Motor neuron (in vitro differentiated cells): ENCODE measurements around the gene HADH. TPM values are rescaled to one million over a fixed set of nuclear protein-coding genes. Genes with fewer than 3 reads are reported as not detected.

ENCODE experiments used
- ATAC-seq, 8 experiments: fragments of 200-7000 bp; cut with Tn5 transposase; replicated peaks in 6 of 8; 2 replicates each; pipeline ENCODE4 v1.8.0; 2021; ENCODE audit warnings: mild to moderate bottlenecking in 8 of 8, moderate library complexity in 8 of 8
- H3K27ac ChIP-seq, 2 donors: fragments of 250-450 bp; sonication (Bioruptor Pico); 2 replicates each; pipeline ENCODE4 v1.9.0; 2021; ENCODE audit warnings: antibody characterized with exemption in 2 of 2, mild to moderate bottlenecking in 2 of 2, moderate library complexity in 1 of 2
- H3K4me1 ChIP-seq, 2 donors: fragments of 250-450 bp; sonication (Bioruptor Pico); replicated peaks in 1 of 2; 2 replicates each; pipeline ENCODE4 v1.6.1; 2021; ENCODE audit warnings: antibody characterized with exemption in 2 of 2, mild to moderate bottlenecking in 2 of 2, moderate library complexity in 1 of 2
- H3K4me3 ChIP-seq, 5 donors: fragments of 250-450 bp; sonication (Bioruptor Pico); 2 replicates each; pipeline ENCODE4 v1.9.0; 2021; ENCODE audit warnings: antibody characterized with exemption in 5 of 5, mild to moderate bottlenecking in 5 of 5, moderate library complexity in 4 of 5
- WGBS, 10 experiments: fragments of 450-650 bp; shearing (Covaris generic); methylation state at CpG; one replicate each; pipeline ENCODE4 v1.0.0; 2022; 5-methylcytosine and 5-hydroxymethylcytosine counted together
- in situ Hi-C, 9 experiments: fragments of 400-800 bp; cut with MboI; loops; one replicate each; pipeline ENCODE4 v1.15.0; 2021; ENCODE audit warnings: low sequenced_read_pairs in 9 of 9, low pct_unique_long_range_greater_than_20kb in 2 of 9; ENCODE audit not compliant: unreplicated experiment in 9 of 9
- total RNA-seq, 8 experiments: library from RNA; unstranded; fragments of 300-600 nt; gene quantifications; 2 replicates each; pipeline versions ENCODE4 v1.2.3 to v1.2.4, GENCODE V29; 2022

HADH gene
- total RNA-seq, 8 experiments from 2014 or later, result 7.0 to 49.2 (median 17.7) TPM

DNA sequence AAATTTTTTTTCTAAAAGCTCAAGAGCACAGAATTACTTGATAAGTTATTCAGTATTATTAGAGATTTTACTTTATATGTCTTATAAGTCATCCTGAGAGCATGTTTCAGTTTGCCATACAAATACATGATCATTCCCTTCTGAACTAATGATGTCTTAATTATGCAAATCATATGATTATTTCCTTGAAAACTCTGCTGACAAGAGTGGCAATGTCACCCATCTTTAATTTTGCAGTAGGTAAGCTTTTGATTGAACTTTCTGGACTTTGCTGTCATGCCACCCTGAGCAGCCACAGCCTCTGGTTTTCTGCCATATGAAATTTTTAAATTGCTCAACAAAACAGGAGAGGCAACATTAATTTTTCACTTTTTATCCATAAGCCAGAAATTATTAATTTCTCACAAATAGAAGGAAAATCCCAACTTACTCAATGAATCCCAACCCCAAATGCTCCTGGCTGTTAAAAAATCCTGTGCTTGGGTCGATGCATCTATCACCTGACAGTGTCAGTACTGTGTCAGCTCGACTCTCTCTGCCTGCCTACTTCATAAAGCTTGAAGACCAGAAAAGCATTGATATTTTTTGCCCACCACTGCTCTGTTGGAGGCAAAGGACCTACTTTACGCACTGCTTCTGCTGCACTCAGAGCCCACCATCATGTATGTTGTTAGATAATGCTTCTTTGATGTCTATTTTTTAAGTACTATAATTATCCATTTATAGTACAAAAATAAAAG lies 11.6 kb upstream of the HADH start:
- no peak overlapping the region for H3K27ac ChIP-seq

DNA sequence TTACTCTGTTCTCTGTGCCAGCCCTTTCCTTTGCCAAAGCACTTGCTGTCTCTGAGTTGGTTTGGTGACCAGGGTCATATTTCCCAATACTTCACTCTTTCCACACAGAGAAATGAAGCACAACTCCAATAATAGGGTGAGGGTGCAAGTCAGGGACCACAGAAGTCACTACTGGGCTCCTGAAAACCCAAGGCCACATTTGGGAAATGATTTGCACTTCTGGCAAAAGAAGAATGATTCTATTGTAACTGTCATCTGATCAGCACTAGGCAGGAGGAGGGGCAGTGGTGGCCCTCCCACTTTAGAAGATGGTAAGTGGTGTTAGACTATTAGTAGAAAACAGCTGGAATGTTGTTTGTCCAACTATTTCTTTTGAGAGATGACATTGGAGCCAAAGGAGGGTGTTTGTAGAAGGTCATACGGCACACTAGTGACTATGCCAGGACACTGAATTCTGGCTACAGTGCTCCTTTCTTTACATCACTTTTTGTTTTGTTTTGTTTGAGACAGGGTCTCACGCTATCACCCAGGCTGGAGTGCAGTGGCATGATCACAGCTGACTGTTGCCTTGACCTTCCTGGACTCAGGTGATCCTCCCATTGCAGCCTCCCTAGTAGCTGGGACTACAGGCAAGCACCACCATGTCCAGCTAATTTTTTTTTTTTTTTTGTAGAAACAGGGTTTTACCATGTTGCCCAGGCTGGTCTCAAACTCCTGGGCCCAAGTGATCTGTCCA lies 10.8 kb upstream of the HADH start:
- ATAC-seq, result no peak
- H3K4me3 ChIP-seq, result no peak overlapping the region
- in situ Hi-C loops, result no loop called here
- WGBS, 10 experiments, result 45 to 100% (median 75%) methylated on average over 1 to 2 of the region's 2 CpGs; no CpG with 5 or more reads in 4 of the 10 experiments
- no peak overlapping the region for H3K27ac ChIP-seq
- no peaks in the 10 kb centered on the region for H3K4me1 ChIP-seq

More for the DNA sequence above, 11.6 kb upstream of the HADH start:
- WGBS, 10 experiments, result 33 to 76% (median 55%) methylated on average over 1 to 3 of the region's 3 CpGs; no CpG with 5 or more reads in 4 of the 10 experiments
- in situ Hi-C loops, result no loop called here
- Histone ChIP-seq H3K4me3 (no peak overlapping the region), H3K4me1 (no peaks in the 10 kb centered on the region)
- no peak for ATAC-seq

DNA sequence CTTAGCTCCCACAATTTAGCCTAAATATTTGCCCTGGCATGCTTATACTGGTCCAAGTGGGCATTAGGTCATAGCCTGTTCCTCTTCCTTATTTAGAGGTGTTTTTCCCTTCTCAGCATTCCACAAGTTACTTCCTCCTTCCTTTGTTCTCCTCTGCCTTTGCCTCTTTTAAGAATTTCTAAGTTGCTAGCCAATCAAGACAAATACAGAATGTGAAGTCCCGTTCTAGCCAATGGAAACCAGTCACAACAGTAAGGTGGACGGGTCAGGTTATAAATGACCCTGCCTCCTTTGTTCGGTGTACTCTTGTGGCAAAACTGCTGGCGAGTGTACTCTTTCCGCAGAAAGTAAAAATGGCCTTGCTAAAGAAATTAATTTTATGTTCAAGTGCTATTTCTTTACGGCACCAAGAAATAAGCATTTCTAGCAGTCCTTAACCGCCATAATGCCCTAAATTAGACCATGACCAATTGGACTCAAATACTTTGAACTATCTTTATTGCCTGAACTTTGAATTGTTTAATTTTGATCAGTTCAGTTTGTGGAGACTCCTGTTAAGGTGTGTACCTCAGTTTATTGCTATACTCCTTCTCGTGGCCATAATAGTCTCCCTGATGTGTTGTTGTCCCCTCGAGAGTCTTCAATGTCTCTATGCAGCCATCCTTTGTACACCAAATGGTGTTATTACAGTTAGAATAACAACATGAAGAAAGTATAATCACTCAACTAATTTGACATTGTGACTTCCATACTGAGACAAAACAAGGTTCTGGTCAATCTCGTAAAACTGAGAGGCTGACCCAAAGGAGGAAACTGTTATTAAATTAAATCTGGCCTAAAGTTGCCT lies 1.6 kb upstream of the HADH start:
- in situ Hi-C loops, result no loop called here
- no peak for ATAC-seq
- Histone ChIP-seq H3K27ac (no peak overlapping the region), H3K4me3 (no peak overlapping the region), H3K4me1 (peaks cover 6 to 18% of the 10 kb centered on the region in 2 donors)
- WGBS, 10 experiments, result 63 to 100% (median 84%) methylated on average over 1 to 10 of the region's 10 CpGs

- 82 to 100% (median 90%) methylated on average over 2 to 5 of the region's 5 CpGs; no CpG with 5 or more reads in 1 of the 10 experiments for WGBS, 10 experiments
- ATAC-seq, result no peak
- peaks cover 6 to 18% of the 10 kb centered on the region in 2 donors for H3K4me1 ChIP-seq
- in situ Hi-C loops, result no loop called here
- H3K27ac ChIP-seq, result no peak overlapping the region
- peak overlapping the region in 2 of 5 donors; percentile 73 to 90 for H3K4me3 ChIP-seq
These were observed 990 bp upstream of the HADH start for GRCh38 chr4:107988763-107989035.

DNA sequence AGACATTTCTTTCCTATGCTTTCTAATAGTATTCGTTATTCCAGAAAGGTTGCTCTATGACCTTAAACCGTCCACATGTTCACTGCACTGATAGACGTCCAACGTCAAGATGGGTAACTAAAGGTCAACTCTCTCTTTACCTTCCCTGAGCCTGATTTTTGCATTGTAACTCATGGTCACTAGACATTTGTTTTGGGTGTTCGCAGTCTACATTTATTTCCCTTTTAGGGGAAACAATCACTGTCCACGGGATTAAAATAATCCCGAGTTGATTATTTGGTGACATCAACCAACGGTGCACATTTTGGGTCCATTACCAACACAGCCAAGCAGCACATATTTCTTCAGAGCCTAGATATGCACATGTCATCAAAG lies 540 bp upstream of the HADH start:
- ATAC-seq, result peak in 2 of 8 experiments; percentile 20 to 35
- H3K4me1 ChIP-seq, result peaks cover 6 to 18% of the 10 kb centered on the region in 2 donors
- peak overlapping the region; percentile 54 to 90 (median 82) for H3K4me3 ChIP-seq
- in situ Hi-C loops, result no loop called here
- WGBS, 10 experiments, result 0 to 36% (median 21%) methylated on average over 4 to 8 of the region's 8 CpGs; no CpG with 5 or more reads in 1 of the 10 experiments
- no peak overlapping the region for H3K27ac ChIP-seq

DNA sequence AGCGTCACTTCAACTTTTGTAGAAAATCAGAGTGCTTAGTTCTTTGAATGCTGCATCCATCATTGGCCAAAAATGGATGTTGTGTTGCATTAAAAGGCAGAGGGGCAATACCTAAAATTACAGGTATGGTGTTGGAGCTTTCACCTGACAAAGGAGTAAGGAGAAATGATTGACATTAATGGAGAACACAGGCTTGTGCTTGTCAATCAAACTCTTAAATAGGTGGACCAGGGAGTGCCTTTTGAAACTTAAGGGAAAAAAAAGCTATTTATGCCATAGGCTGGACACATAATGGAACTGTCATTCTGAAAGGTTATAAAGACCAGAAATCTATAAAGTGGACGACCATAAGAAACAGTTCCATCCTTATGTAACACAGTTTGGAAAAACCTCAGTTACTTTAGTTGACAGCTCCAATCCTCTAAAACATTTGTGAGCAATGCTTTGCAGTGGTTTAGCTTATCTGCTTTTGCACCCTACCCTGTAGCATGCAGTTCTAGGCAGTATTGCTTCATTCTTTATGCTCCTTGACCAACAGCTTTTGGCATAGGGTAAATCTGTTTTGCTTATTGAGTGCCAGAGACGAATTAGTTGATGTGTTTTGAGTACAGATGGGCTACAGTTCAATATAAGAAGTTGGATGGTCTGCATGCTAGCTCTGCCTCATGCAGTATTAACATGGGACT lies 2.4 kb downstream of the HADH start:
- no peak for ATAC-seq
- Histone ChIP-seq H3K27ac (no peak overlapping the region), H3K4me3 (no peak overlapping the region), H3K4me1 (peaks cover 6 to 18% of the 10 kb centered on the region in 2 donors)
- in situ Hi-C loops, result no loop called here
- WGBS, 10 experiments, result 55 to 86% (median 72%) methylated on average over 1 to 3 of the region's 3 CpGs; no CpG with 5 or more reads in 1 of the 10 experiments

- in situ Hi-C loops, result no loop called here
These were observed 4.3 kb downstream of the HADH start for GRCh38 chr4:107993969-107994368.

GRCh38 chr4:107994894-107995293 lies 5.2 kb downstream of the HADH start:
- no peak for ATAC-seq
- H3K27ac ChIP-seq, result no peak overlapping the region
- in situ Hi-C loops, result no loop called here
- H3K4me3 ChIP-seq, result no peak overlapping the region
- H3K4me1 ChIP-seq, result peaks cover 0 to 12% of the 10 kb centered on the region in 2 donors

More at GRCh38 chr4:107993969-107994368, 4.3 kb downstream of the HADH start:
- Histone ChIP-seq H3K4me3 (no peak overlapping the region), H3K27ac (no peak overlapping the region), H3K4me1 (peaks cover under 1 to 14% of the 10 kb centered on the region in 2 donors)
- 53 to 100% (median 62%) methylated on average over 1 to 3 of the region's 3 CpGs; no CpG with 5 or more reads in 3 of the 10 experiments for WGBS, 10 experiments
- ATAC-seq, result no peak

DNA sequence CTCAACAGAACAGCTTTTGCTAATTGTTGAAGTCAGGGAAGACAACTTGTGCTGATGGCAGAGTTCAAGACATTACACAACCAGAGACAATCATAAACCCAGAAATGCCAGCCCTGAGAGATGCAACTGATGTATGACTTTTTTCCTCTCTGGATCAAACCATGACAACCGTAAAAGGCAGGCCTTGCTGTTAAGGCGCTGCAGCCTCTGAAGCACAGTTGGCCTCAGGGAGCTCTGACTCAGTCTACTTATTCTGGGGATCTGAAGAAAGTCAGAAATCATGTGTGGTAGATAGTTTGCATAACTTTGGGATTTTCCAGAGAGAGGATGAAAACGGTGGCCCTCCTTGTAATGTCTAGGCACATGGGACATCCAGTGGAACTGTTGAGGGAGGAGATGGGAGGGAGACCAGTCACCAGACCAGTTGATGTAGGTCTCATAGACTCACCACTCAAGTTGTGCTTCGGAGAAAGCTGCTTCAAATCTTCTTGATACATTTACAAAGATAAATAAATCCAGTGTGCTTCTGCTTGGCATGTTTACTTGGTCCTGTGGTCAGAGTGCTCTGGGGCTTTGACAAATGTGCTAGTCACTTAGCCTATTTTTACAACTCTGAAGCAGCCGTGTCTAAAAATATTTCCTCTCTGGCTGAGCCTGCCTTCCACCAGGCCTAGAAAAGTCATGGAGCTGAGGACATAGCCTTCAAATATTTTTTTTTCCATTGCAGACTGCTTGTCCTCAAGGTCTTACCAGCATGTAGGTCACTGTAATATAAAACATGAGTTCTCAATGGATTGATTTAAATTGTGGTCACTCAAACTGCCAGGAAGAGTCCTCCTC lies 7.5 kb downstream of the HADH start:
- in situ Hi-C loops, result no loop called here
- WGBS, 10 experiments, result 13 to 100% (median 78%) methylated on average over 1 to 4 of the region's 5 CpGs; no CpG with 5 or more reads in 1 of the 10 experiments
- peak in 6 of 8 experiments; percentile 32 to 54 (median 40) for ATAC-seq
- peaks cover 0 to under 1% of the 10 kb centered on the region in 2 donors for H3K4me1 ChIP-seq
- H3K27ac ChIP-seq, result no peak overlapping the region
- no peak overlapping the region for H3K4me3 ChIP-seq

- H3K4me3 ChIP-seq, result no peak overlapping the region
- 78 to 100% (median 96%) methylated on average over 1 to 2 of the region's 2 CpGs; no CpG with 5 or more reads in 2 of the 10 experiments for WGBS, 10 experiments
- H3K4me1 ChIP-seq, result no peaks in the 10 kb centered on the region
- no peak overlapping the region for H3K27ac ChIP-seq
- in situ Hi-C loops, result no loop called here
- ATAC-seq, result peak in 2 of 8 experiments; percentile 14
These were observed 8.1 kb downstream of the HADH start for GRCh38 chr4:107997794-107998193.

- no peak for ATAC-seq
- Histone ChIP-seq H3K27ac (no peak overlapping the region), H3K4me1 (no peaks in the 10 kb centered on the region), H3K4me3 (no peak overlapping the region)
- in situ Hi-C loops, result loop anchor here in 3 of 9 experiments (25.0 kb wide), 2 partner anchors 562 to 587 kb away; no protein-coding TSS in a partner anchor
- WGBS, 10 experiments, result 67 to 100% (median 100%) methylated on average over 1 to 2 of the region's 2 CpGs; no CpG with 5 or more reads in 2 of the 10 experiments
These were observed 10.3 kb downstream of the HADH start for GRCh38 chr4:107999932-108000539.
